ENCODE data around the gene PSTPIP1.
"Not testable (repeated sequence)": the region's sequence is repeated elsewhere in the genome, so short reads cannot be mapped to it uniquely, and the experiment has no call there.

PSTPIP1 gene

DNA sequence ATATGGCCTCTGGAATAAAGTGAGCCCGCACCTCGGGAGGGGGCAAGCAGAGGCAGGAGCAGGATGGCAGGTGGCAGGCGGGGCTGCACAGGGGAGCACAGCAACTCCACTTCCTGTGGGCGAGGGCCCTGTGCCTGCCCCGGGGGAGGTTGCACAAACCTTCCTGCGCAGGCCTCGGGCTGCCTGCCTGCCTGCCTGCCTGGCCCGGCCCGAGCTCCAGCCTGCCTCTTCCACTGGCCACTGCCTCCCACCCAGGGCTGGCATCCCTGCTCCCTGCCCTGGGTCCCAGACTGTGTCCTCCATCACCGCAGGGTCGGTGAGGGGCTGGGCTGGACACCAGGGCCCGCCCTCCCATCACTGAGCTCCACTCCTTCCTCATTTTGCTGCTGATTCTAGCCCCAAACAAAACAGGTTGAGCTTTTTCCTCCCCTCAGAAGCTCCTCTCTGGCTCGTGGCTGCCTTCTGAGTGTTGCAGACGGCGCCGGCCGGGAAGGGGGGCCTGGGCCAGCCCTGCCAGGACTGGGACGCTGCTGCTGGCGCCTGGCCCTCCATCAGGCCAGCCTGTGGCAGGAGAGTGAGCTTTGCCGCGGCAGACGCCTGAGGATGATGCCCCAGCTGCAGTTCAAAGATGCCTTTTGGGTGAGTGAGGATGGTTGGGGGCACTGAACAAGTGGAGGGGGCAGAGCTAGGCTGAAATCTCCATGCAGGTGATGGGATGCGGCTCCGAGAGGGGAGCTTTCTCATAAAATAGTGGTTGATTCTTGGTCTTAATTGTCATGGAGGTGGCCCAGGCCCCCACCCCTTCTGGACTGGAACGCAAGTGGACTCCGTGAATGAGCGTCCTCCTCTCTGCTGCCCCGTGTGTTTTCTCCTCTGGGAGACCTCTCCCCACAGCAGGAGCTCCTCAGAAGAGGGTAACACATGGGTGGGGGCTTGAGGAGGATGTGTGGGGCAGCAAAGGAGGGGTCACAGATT, at the start of gene PSTPIP1:
Gene PSTPIP1, plus strand, starts transcription at position 156 of the 975 bp plus-strand sequence. Its CDS starts 448 bp downstream, at position 604.
- no peak for DNase-seq (ENCODE audit: low read depth, low spot score)

DNA sequence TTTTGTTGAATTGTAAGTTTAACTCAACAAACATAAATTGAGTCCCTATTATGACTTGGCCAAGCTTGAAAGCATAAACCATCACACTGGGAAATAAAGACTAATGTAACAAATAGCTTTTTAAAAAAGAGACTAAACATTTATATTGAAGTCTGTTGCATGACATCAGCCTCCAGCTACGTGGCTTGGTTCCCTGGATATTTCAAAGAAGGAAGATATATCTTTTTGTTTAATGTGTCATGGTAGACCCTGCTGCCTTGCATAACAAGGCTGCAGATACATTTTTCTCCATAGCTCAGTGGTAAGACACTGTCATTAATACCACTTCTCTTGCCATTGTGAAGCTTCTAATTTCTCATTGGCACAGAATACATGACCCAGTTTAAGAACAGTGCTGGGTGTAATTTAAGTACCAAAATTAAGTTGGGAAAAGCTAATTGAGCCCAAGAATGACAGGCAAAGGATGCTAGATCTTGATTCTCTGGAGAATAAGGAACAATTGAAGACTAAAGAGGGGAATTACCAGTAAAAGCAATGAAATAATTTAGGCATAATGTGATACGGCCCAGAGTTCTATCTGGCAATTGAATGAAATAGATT, 49.3 kb upstream of the PSTPIP1 start:
- DNase-seq (ENCODE audit: low read depth, low spot score): no peak

DNA sequence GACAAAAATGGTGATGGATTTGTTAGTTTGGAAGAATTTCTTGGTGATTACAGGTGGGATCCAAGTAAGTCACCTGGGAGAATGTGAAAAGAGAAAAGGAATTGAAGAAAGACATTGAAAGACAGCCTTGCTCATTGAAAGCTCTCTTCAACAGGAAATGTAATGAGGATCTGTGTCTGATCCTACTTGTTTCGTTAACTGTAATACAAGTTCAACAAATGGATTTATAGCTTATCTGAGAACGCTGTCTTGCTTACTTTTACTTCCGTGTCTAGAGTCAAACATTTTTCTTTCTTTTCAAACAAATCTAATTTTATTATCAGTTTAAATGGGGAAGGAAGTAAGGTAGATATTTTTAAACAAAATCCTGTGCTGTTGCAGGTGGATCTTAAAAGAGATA, 47.5 kb upstream of the PSTPIP1 start:
- no peak for DNase-seq (ENCODE audit: low read depth, low spot score)

DNA sequence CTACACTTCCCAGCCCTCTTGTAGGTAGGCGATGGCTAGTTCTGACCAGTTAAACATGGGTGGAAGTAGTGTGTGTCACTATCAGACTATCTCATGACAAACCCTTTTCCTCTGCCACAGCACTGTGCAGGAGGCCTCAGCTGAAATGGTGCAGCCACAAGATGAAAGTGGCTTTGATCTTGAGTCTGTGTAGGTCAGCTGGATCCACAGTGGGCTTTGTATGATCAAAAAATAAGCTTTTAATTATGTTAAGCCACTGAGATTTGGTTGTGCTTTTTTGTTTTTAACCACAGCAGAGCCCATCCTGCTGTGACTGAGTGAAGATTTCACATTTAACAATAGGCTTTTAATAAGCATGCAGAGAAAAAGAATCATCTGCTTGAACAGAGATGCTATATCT, 43.7 kb upstream of the PSTPIP1 start:
- no peak for DNase-seq (ENCODE audit: low read depth, low spot score)

DNA sequence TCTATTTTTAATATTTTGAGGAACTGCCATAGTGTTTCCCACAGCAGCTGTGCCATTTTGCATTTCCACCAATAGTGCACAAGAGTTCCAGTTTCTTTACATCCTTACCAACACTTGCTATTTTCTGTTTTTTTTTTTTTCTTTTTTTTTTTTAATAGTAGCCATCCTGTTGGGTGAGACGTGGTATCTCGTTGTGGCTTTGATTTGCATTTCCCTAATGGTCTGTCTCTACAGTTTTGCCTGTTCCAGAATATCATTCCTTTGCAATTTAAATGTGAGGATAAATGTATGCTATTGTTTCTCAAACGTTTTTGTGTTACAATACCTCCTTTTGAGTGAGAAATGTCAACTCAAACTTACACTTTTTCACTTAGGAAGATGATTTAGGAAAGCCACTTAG, 41.0 kb upstream of the PSTPIP1 start:
- no peak for DNase-seq (ENCODE audit: low read depth, low spot score)

DNA sequence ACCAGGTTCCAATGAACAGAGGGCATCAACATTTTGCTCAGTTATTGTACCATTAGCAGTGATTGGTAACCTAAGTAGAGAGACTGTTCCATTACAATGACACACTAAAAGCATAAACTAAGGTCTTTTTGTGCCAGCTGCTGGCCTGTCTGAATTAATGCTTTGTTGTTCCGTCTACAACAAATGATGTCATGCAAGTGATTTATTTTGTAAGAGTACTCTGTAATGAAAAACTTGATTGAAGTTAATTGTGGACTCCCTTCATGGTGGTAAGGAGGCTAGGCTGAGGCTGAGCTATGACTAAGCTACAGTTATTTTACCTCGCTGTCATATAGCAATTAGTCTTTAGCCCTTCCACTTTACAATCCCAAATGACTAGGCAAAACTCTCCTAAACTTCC, 40.2 kb upstream of the PSTPIP1 start:
- DNase-seq (ENCODE audit: low read depth, low spot score): no peak

DNA sequence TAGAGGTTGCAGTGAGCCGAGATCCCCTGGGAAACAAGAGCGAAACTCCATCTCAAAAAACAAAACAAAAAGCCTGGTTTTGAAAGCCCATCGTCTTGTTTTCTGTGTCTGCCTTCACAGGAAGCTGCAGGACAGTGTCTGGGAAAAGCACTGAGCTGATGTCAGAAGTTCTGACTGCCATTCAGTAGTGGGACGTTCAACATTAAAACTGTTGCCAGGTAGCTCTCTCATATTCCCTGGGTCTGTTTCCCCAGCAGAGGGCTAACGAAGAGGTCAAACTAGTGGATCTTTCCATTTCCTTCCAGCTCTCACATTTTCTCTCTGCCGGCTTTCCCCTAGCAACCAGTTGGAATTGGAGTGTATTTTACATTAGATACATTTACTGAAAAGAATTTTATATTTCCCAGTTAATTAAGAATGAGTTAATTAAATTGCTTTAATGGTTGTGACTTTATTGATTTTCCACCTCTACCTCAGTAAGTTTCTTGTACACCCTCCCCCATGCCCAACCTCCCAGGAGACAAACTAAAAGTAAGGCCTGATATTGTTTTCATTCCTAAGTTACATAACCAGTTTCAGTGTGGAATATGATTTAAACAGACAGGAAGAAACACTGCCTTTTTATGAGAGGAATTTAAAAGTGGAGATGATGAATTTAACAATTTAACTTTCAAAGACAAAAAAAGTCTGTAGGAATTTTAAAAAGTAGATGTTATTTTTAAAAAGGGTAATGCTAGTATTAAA, 33.5 kb upstream of the PSTPIP1 start:
- no peak for DNase-seq (ENCODE audit: low read depth, low spot score)

DNA sequence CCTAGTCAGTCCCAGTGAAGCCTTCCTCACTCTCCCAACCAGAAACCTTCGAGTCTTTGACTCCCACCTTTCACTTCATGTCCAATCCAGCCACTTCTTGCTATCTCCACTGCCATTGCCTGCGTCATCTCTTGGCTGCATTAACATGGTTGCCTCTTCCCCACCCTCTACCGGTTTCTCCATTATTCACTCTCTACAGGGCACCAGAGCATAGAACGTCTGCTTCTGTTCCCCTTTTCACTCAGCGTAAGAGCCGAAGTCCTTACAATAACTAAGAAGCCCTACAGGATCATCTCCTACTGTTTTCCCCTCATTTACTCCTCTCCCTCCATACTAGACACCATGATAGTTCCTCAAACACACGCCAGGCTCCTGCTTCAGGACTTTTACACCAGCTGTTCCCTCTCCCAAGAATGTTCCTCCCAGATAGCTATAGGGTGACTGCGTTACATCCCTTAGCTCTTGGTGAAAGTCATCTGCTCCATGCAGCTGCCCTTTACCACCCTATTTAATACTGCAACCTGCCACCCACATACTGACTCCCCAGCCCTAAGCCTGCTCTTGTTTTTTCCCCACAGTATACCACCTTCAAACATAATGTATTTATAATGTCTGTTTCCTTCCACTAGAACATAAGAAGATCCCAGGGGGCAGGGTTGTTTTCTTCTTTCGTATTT, 32.5 kb upstream of the PSTPIP1 start:
- no peak for DNase-seq (ENCODE audit: low read depth, low spot score)

DNA sequence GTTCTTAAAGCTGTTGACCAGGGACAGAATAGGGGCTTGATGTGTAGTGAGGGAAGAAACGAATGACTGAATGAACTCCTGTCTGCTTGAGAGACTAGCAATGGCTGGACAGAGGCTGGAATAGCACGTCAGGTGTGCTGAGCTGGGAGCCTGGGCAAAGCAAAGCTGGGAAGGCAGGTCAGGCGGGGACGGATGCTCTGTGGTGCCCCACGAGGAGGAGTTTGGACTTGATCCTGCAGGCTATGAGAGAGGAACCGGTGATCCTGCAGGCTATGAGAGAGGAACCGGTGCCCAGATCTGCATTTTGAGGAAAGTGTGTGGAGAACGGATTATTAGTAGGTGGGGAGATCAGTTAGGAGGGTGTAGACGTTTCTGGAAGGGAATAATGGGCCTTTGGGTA, 31.3 kb upstream of the PSTPIP1 start:
- no peak for DNase-seq (ENCODE audit: low read depth, low spot score)

DNA sequence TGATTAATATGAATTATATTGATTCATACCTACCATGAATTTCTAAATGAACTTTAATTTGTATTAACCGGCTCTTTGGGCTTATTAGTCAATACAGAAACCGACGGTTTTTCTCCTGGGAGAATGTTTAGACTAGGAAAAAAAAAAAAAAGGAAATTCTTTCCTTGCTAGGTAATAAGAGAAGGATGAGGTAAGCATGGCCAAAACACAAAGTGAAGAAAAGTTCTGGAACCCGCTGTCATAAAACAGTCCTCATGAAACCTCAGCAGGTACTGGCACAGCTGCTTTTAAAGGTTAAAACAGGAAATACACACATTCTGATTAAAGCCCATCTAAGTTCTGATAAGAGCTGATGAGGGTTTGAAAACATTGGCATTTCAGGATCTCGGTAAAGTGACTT, 30.8 kb upstream of the PSTPIP1 start:
- no peak for DNase-seq (ENCODE audit: low read depth, low spot score)

DNA sequence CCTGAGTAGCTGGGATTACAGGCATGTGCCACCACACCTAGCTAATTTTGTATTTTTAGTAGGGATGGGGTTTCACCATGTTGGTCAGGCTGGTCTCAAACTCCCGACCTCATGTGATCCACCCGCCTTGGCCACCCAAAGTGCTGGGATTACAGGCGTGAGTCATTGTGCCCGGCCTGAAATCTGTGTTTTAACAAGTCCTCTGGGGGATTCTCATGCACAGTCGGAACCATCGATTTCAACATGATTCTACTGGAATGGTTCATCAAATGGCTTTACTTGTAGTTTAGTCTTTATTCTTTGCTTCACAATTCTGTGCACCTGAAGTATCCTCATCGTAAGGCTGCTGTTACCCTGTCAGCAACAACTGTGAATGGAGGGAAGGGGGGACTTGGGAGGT, 28.9 kb upstream of the PSTPIP1 start:
- DNase-seq (ENCODE audit: low read depth, low spot score): not testable (repeated sequence)

DNA sequence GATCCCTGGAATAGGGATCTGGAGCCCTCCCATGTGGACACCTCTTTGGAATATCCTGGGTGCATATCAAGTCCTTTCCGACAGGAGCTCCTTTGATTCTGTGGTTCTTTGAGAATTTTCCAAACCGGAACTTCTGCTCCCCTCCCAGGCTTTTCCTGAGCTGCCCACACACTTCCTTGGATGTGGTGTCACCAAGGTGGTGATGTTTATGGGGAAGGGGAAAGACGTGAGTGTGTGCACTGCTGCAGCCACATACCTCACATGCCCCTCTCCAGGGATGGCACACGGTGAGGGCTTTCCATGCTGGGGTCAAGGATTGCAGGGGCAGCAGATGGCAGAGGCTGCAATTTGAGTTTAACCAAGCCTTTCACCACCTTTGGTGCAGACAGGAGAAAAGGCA, 27.9 kb upstream of the PSTPIP1 start:
- DNase-seq (ENCODE audit: low read depth, low spot score): no peak

DNA sequence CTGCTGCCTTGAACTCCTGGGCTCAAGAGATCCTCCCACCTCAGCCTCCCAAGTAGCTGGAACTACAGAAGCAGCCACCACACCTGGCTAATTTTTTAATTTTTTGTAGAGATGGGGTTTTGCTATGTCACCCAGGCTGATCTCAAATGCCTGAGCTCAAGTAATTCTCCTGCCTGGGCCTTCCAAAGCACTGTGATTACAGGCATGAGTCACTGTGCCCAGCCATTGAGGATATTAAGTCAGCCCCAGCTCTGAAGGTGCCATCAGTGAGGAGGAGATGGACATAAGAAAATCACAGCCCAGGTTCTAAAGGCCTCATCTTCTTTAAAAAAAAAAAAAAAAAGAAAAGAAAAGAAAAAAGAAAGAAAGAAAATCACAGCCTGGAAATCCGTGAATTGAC, 26.6 kb upstream of the PSTPIP1 start:
- no peak for DNase-seq (ENCODE audit: low read depth, low spot score)

DNA sequence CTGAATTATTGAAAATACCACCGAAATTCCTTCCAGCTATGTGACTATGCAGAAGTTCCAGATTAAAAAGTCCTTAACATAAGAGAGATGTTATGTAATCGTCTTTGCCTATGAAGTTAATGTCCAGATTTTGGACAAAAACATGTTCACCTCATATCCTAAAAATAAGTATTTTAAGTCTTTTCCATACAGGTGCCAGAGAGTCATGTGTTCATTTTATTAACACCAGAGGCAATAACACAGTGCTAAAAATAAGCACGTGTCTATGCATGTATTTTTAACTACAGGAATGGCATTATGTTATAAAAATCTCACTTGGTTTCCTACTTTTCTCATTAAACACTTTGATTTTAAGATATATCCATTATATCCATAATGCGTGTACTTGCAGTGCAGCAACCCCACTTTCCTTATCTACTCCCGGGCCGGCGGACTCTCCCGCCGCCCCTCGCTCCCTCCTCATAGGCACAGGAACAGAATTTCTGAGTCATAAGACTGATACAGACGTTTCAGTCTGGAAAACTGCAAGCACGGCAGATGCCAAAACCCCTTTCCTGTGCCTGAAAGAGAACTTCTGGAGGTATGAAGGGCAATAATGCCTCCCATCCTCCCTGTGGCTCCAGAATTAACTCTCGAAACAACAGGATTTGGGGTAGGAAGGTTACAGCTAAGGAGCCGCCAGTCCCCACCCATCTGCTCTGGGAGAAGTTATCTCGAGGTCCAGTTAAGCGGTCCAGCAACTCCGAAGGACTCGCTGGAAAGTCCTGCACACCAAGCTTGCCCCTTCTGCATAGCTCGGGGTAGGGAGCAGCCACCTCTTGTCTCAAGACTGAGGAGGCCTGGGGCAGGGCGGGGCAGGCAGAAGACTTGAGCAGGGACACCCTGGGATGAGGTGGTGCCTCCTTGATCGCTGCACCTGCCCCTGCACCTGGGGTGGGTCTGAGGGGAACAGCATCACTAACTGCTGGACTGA, 22.3 kb upstream of the PSTPIP1 start:
- DNase-seq (ENCODE audit: low read depth, low spot score): no peak

DNA sequence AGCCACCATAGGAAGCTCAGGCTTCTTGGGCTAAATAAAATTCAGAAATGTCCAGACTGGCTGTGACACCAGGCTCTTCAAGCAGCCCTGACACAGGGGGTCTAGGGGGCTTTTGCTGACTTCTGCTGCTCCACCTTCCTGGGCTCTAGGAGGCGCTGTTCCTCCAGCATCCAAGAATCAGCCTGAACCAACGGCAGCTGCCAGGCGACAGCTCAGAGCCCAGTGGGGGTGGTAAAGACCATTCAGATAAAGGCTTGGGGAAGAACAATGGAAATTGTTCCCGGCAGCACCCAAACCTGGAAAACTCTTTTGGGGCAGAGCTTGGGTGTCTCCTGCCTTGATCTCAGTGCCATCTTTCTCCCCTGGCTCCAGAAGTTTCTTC, 21.6 kb upstream of the PSTPIP1 start:
- no peak for DNase-seq (ENCODE audit: low read depth, low spot score)

DNA sequence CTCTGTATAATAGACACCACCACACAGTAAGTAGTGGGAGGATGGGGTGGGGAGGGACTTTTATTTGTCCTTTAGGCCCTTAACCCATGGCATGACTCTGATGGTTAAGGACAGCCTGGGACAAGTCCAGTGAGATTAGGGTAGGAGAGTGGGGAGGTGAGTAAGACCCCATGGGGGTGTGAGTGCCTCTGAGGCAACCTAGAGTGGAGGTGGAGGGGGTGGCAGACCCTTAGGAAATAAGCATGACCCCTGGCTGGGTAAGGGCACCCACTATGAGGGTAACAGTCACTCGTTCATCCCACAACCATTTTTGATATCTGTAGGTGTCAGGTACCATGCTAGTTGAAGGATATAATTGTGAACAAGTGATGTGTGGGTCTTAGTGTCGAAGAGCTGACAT, 21.0 kb upstream of the PSTPIP1 start:
- no peak for DNase-seq (ENCODE audit: low read depth, low spot score)

DNA sequence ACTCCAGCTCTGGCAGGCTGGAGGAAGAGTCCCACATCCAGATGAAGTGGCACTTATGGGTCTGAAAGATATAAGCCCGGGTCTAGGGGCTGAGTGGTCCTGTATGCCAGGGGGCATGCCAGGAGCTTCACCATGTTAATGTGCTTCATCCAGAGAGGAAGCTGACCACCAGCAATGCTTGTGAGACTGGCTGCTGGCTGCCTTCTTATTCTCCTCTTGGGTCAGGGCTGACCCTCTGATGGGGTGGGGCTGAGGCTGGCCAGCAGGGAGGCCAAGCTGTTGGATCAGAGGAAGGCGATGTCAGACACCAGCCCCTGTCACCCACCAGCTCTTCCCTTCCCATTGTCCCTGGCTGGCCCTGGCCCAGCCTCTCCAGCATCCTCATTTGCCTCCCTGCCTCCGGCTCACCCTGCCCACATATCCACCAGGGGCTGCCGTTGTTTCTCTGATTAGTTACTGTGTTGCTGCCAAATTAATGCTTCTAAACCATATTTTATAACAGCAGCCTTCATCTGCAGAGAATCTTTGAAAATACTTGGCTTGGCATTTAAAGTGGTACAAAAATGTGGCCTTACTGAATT, 20.4 kb upstream of the PSTPIP1 start:
- no peak for DNase-seq (ENCODE audit: low read depth, low spot score)

DNA sequence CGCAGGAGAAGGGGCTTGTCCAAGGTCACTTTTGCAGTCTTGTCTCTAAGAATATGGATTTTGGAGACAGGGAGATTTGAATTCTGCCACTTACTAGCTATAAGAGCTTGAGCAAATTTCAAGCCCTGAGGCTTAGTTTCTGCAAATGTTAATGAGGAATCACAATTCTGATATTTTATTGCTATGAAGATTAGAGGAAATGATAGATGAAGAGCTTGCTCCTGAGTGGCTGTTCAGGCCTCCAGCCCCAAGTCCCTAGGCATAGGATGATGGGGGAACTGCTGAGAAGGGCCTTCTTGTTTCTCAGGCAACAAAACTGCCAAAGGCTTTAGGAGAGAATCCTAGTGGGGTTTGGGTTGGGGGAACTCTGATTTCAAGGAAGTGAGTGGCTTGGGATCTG, 18.8 kb upstream of the PSTPIP1 start:
- DNase-seq (ENCODE audit: low read depth, low spot score): no peak

DNA sequence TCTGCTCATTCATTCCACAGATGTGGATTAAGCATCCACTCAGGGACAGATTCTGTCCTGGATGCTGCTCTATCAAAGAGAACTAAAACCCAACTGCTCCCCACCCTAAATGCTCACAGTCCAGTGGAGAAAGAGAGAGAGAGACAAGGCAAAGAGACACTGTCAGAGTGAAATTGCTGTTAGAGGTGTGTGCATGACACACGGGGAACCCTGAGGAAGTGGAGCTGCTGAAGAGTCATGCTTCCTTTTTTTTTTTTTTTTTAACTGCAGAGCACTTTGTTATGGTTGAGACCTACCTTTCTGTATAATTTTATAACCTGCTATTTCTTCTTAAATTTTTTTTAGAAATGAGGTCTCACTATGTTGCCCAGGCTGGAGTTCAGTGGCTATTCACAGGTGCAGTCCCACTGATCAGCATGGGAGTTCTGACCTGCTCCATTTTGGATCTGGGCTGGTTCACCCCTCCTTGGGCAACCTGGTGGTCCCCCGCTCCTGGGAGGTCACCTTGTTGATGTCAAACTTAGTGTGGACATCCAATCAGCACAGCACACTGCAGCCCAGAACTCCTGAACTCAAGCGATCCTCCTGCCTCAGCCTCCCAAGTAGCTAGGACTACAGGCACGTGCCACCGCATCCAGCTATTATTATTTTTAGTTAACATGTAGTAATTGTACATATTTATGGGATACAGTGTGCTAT, 18.2 kb upstream of the PSTPIP1 start:
- no peak for DNase-seq (ENCODE audit: low read depth, low spot score)

Measured in smooth muscle cell of the brain vasculature (primary cell).